Measurements from ENCODE around the gene TAPT1.

DNA sequence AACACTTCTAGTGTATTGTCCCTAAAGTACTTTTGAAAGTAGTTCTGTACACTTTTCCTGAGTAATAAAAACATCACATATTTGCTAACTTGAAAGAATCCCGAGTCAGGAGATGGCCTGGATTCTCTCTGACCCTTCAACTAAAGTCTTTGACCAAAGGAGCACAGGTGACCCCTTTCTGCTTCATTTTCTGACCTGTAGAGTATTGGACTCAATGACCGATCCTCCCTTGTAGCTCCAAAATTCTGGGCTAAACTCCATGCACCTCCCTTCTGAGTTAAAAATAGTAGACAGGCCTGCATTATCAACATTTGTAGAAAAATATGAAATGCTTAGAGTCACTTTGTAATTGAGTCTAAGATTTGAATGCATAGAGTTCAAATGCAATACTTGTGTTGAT, 4.0 kb upstream of the TAPT1 start:
- TF ChIP-seq POLR2A (IDR thresholded peaks at IDR 0.05) (no peak), POLR2AphosphoS5 (IDR thresholded peaks at IDR 0.05) (no peak), EP300 (IDR thresholded peaks at IDR 0.05) (no peak)
- TF ChIP-seq, protein P1, sequence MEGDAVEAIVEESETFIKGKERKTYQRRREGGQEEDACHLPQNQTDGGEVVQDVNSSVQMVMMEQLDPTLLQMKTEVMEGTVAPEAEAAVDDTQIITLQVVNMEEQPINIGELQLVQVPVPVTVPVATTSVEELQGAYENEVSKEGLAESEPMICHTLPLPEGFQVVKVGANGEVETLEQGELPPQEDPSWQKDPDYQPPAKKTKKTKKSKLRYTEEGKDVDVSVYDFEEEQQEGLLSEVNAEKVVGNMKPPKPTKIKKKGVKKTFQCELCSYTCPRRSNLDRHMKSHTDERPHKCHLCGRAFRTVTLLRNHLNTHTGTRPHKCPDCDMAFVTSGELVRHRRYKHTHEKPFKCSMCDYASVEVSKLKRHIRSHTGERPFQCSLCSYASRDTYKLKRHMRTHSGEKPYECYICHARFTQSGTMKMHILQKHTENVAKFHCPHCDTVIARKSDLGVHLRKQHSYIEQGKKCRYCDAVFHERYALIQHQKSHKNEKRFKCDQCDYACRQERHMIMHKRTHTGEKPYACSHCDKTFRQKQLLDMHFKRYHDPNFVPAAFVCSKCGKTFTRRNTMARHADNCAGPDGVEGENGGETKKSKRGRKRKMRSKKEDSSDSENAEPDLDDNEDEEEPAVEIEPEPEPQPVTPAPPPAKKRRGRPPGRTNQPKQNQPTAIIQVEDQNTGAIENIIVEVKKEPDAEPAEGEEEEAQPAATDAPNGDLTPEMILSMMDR (IDR thresholded peaks at IDR 0.05): no peak

All from sigmoid colon (tissue), 4 donors.